Measurements from ENCODE around the gene LARP4. TPM values are rescaled to one million over a fixed set of nuclear protein-coding genes. Genes with fewer than 3 reads are reported as not detected.
"Not testable (repeated sequence)": the region's sequence is repeated elsewhere in the genome, so short reads cannot be mapped to it uniquely, and the experiment has no call there.

The LARP4 gene
- total RNA-seq, 4 donors from 2014 or later, result 44.5 to 81.5 (median 58.4) TPM

- ATAC-seq (ENCODE audit: low FRiP score) (no peak), DNase-seq (ENCODE audit: low spot score) (no peak)
- TF ChIP-seq, protein P1, sequence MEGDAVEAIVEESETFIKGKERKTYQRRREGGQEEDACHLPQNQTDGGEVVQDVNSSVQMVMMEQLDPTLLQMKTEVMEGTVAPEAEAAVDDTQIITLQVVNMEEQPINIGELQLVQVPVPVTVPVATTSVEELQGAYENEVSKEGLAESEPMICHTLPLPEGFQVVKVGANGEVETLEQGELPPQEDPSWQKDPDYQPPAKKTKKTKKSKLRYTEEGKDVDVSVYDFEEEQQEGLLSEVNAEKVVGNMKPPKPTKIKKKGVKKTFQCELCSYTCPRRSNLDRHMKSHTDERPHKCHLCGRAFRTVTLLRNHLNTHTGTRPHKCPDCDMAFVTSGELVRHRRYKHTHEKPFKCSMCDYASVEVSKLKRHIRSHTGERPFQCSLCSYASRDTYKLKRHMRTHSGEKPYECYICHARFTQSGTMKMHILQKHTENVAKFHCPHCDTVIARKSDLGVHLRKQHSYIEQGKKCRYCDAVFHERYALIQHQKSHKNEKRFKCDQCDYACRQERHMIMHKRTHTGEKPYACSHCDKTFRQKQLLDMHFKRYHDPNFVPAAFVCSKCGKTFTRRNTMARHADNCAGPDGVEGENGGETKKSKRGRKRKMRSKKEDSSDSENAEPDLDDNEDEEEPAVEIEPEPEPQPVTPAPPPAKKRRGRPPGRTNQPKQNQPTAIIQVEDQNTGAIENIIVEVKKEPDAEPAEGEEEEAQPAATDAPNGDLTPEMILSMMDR (IDR thresholded peaks at IDR 0.05), result no peak
Observed at GRCh38 chr12:50515587-50515986, 114.9 kb downstream of the LARP4 start.

DNA sequence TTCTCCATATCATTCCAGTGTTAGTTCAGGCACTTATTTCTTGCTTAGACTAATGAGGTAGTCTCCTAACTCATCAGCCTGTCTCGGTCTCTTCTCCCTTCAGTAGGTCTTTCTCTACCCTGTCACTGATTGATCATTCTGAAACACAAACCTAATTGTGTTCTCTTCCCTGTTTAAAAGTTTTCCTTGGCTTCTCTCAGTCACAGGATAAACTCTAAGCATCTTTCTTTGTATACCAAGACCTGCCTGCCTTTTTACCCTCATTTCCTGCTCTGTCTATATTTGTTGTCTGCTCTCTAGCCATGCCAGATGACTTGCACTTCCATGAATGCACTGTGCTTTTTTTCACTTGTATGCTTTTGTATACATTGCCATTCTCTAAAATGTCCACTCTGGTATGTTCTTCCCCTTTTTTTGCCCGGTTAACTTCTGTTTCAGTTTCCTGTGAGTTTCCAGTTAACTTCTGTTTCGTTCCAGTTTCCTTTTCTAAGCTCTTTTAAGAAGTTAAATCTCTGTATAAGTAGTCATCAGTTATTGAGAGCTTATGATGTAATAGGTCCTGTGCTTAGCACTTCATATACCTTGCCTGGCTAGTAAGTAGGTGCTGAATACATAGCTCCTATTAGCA, 116.8 kb downstream of the LARP4 start:
- DNase-seq (ENCODE audit: low spot score), result no peak
- TF ChIP-seq, protein P1 (IDR thresholded peaks at IDR 0.05), result no peak
- ATAC-seq (ENCODE audit: low FRiP score), result no peak

- ATAC-seq (ENCODE audit: low FRiP score) (no peak), DNase-seq (ENCODE audit: low spot score) (no peak)
- TF ChIP-seq, protein P1 (IDR thresholded peaks at IDR 0.05), result no peak
Observed at GRCh38 chr12:50518090-50518489, 117.4 kb downstream of the LARP4 start.

- ATAC-seq (ENCODE audit: low FRiP score) (no peak), DNase-seq (ENCODE audit: low spot score) (no peak)
- TF ChIP-seq, protein P1 (IDR thresholded peaks at IDR 0.05), result no peak
Observed at GRCh38 chr12:50519353-50519752, 118.7 kb downstream of the LARP4 start.

DNA sequence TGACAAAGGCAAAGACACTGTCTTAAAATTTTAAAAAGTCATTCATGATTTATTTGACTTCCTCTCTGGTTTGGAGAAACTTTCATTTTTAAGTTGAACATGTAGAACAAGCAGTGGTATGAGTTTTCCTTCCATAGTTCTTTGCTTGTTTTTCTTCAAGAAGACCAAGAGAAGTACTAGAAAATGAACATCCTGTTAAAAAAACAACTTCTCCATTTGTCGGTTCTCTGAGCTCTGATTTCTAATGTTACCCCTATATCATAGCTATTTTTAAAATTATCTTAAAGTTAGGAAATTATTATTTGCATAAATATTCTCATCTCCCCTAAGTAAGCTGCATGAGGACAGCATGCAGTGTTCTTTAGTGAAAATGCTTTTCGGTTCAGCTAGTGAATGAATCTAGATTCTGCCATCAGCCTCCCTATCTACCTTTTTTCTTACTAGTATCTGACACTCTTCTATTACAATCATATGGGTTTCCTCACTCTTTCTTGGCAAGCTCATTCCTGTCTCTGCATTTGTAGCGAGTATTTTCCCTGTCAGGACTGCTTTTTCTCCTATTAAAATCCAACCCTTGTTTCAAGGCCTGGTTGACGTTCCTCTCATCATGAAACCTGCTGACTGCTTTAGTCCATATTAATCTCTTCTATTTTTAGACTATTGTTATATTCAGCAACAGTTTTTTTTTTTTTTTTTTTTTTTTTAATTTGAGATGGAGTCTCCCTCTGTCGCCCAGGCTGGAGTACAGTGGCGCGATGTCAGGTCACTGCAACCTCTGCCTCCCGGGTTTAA, 119.9 kb downstream of the LARP4 start:
- no peak for DNase-seq (ENCODE audit: low spot score)
- ATAC-seq (ENCODE audit: low FRiP score), result no peak
- TF ChIP-seq, protein P1 (IDR thresholded peaks at IDR 0.05), result no peak

- DNase-seq (ENCODE audit: low spot score); ATAC-seq (ENCODE audit: low FRiP score): not testable (repeated sequence)
Observed at GRCh38 chr12:50521781-50522180, 121.1 kb downstream of the LARP4 start.

DNA sequence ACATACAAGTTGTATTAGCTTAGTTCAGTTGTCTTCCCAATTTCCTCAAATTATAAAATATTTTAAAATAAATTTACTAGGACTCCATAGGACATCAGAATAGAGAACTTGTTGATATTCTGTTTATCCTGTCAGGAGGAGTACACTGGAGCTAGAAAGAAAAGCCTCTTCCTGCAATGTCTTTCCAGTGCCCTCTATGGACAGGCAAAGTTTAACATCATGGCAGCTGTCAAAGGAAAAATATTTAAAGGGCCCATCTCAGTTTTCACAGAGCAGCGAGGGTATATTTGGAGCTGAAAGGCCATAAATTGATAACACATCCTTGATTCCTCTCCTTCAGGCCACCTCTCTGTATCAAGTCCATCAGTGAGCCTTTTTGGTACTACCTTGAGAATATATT, 123.1 kb downstream of the LARP4 start:
- ATAC-seq (ENCODE audit: low FRiP score) (no peak), DNase-seq (ENCODE audit: low spot score) (no peak)
- TF ChIP-seq, protein P1 (IDR thresholded peaks at IDR 0.05), result no peak

Measured in omental fat pad (tissue), 4 donors.